Omental fat pad (tissue), 4 donors: Measurements from ENCODE around the gene PACSIN2. TPM values are rescaled to one million over a fixed set of nuclear protein-coding genes. Genes with fewer than 3 reads are reported as not detected.

Experiments used
- ATAC-seq: fragments of 150-250 bp; one replicate; pipeline ENCODE4 v1.9.1; 2016; ENCODE audit warnings: mild to moderate bottlenecking, moderate library complexity; ENCODE audit not compliant: low FRiP score
- DNase-seq: peaks from one replicate; pipeline ENCODE4 v3.0.0-alpha.2; 2019; ENCODE audit warnings: low spot score
- total RNA-seq, 4 donors: library from RNA; depleted of rRNA; stranded (reverse); fragments of >200 nt; gene quantifications; one replicate each; pipeline ENCODE4 v1.1.0, GENCODE V29; 2016
- TF ChIP-seq, protein P1 (sequence below), 3 donors: fragments of 450-650 bp; IDR thresholded peaks; one replicate each; pipeline ENCODE4 v1.5.1; 2016 to 2017; ENCODE audit warnings: antibody characterized with exemption in 3 of 3, mild to moderate bottlenecking in 3 of 3, moderate library complexity in 2 of 3

The PACSIN2 gene
- total RNA-seq, 4 donors from 2014 or later = 39.0 to 111 (median 51.3) TPM

DNA sequence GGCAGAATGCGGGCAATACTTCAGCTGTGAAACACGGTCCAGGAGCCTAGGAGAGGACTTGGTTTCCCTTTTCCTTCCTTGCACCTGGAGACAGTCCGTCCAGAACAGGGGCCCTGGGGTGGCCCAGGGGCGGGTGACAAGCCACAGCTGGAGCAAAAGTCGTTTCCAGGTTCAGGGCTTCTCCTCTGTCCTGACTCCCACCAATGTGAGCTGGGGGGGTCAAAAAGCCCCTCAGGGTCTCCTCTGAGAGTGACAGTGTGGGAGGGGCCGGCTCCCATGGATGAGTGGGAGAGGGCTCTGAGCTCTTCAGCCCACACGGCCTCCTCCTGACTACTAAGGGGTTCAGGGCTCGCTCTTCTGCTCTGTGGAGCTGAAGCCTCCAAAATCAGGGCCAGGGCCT lies 137.8 kb downstream of the PACSIN2 start:
- TF ChIP-seq, protein P1, sequence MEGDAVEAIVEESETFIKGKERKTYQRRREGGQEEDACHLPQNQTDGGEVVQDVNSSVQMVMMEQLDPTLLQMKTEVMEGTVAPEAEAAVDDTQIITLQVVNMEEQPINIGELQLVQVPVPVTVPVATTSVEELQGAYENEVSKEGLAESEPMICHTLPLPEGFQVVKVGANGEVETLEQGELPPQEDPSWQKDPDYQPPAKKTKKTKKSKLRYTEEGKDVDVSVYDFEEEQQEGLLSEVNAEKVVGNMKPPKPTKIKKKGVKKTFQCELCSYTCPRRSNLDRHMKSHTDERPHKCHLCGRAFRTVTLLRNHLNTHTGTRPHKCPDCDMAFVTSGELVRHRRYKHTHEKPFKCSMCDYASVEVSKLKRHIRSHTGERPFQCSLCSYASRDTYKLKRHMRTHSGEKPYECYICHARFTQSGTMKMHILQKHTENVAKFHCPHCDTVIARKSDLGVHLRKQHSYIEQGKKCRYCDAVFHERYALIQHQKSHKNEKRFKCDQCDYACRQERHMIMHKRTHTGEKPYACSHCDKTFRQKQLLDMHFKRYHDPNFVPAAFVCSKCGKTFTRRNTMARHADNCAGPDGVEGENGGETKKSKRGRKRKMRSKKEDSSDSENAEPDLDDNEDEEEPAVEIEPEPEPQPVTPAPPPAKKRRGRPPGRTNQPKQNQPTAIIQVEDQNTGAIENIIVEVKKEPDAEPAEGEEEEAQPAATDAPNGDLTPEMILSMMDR (IDR thresholded peaks at IDR 0.05) = no peak
- ATAC-seq (no peak), DNase-seq (no peak)

DNA sequence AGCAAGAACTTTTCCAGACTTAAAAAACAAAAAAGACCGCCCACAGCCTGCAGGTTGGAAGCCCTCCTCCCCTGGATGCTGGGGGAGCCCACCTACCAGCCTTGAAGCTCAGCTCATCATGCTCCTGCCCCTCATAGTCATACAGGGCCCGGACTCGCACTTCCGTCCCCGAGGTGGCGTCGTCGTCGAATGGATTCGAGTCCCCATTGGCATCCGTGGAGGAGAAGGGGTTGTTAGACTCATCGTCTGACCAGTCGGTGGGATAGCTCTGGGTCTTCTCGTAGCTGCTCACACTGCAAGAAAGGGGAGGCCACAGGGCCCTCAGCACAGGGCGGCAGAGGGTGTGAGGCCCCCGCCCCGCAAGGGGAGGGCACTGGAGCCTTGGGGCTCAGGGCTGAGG lies 138.9 kb downstream of the PACSIN2 start:
- DNase-seq (no peak), ATAC-seq (no peak)
- TF ChIP-seq, protein P1 (IDR thresholded peaks at IDR 0.05) = no peak

DNA sequence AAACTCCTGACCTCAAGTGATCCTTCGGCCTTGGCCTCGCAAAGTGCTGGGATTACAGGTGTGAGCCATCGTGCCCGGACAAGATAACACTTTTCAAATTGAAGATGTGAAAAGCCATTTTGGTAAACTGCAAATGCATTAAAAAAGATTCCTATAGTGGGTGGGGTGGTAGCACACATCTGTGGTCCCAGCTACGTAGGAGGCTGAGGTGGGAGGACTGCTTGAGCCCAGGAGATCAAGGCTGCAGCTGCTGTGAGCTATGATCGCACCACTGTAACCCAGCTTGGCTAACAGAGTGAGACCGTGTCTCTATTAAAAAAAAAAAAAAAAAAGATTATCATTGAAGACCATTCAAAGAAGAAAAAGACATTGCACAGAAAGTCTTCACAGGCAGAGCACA lies 140.9 kb downstream of the PACSIN2 start:
- TF ChIP-seq, protein P1 (IDR thresholded peaks at IDR 0.05) = no peak
- ATAC-seq (no peak), DNase-seq (no peak)

- DNase-seq = no peak
- TF ChIP-seq, protein P1 (IDR thresholded peaks at IDR 0.05) = no peak
- ATAC-seq = no peak
Measured at GRCh38 chr22:42873356-42873755, 141.6 kb downstream of the PACSIN2 start.

- no peak for ATAC-seq
- TF ChIP-seq, protein P1 (IDR thresholded peaks at IDR 0.05) = no peak
- DNase-seq = no peak
Measured at GRCh38 chr22:42872821-42873220, 142.1 kb downstream of the PACSIN2 start.

DNA sequence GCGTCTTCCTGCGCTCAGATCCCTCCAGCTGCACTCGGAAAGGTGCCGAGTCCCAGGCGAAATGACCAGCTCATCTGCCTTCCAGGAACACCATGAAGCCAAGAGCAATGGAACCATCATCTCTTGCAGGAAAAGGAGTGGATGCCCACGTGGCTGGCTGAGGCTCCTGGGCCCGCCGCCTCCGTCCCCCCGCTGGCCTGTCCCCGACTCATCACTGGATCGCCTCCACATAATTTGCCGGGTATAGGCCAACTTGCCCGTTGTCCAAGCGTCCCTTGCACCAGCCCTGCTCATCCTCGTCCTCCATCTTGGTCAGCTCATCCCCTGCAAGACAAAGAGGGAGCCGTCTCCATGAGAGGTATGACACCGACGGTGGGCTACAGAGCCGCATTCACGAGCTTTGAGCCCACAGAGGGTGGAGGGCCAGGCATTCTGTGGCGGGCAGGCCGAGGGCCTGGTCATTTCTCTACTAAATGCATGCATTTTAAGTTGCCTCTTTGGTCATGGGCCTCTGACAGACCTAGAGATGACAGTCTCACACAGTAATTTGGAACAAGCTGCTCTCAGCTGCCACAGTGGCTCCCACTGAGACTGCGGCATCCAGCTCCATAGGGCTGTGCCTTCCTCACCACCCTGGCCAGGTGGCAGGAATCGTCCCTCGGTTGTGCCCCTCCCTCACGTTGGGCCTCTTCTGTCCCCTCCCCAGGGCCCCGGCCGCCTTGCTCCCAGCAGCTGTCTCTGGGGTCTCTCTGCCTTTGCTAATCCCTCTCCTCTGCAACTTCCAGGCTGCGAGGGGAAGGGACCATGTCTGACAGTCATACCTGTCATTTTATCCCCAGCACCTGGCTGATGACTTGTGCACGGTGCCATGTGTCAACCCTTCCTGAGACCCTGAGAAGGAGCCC lies 143.6 kb downstream of the PACSIN2 start:
- no peak for ATAC-seq
- TF ChIP-seq, protein P1 (IDR thresholded peaks at IDR 0.05) = no peak

More for the DNA sequence above, 143.6 kb downstream of the PACSIN2 start:
- no peak for DNase-seq
